ENCODE measurements around the gene TSPAN11. TPM values are rescaled to one million over a fixed set of nuclear protein-coding genes. Genes with fewer than 3 reads are reported as not detected.

The TSPAN11 gene
- total and polyA plus RNA-seq, 2 donors (not counting 1 experiment from before 2014, with no cell fraction given), result not detected

- no peaks in the 10 kb centered on the region for H3K9me3 Mint-ChIP-seq (ENCODE audit: insufficient read depth)
- no peaks in the 10 kb centered on the region for H3K79me2 ChIP-seq (ENCODE audit: control insufficient read depth, insufficient read depth, low read length)
- intact Hi-C loops (cut with micrococcal nuclease), result no loop called here
- DNase-seq, result no peak
- ChIA-PET POLR2A (no interaction called here), CTCF (interaction anchor here (1.6 kb wide), 1 partner anchor 9 kb away, joined by 3 read pairs; no protein-coding TSS in a partner anchor)
- H3K27me3 Mint-ChIP-seq, result no peaks in the 10 kb centered on the region
- no peak overlapping the region for H3K27ac Mint-ChIP-seq
- H3K4me3 Mint-ChIP-seq, result no peak overlapping the region
- no peaks in the 10 kb centered on the region for H4K20me1 ChIP-seq (ENCODE audit: control insufficient read depth, insufficient read depth, low read length, poor library complexity, severe bottlenecking)
- H3K4me2 ChIP-seq (replicated peaks; ENCODE audit: low read depth, low read length, poor library complexity, severe bottlenecking), result no peak overlapping the region
- no peaks in the 10 kb centered on the region for H3K4me1 Mint-ChIP-seq
- no peak for ATAC-seq (ENCODE audit: low read depth)
- no peak overlapping the region for H3K4me3 ChIP-seq (ENCODE audit: control extremely low read depth in 1 of 5, extremely low read depth in 1 of 5, insufficient read depth in 1 of 5, low read depth in 2 of 5, low read length in 4 of 5)
- no peak overlapping the region for H3K9ac ChIP-seq (ENCODE audit: low read length)
- WGBS (ENCODE audit: insufficient coverage), result 68% methylated on average over 9 of the region's 9 CpGs
- H3K27me3 ChIP-seq (replicated peaks in 1 of 4; ENCODE audit: control extremely low read depth in 1 of 4, control insufficient read depth in 3 of 4, insufficient read depth in 4 of 4, low read length in 3 of 4), result no peaks in the 10 kb centered on the region
- H3K9me3 ChIP-seq (ENCODE audit: control extremely low read depth in 1 of 3, control insufficient read depth in 2 of 3, insufficient read depth in 1 of 3, low read length in 2 of 3), result no peaks in the 10 kb centered on the region
- TF ChIP-seq EZH2 (IDR thresholded peaks at IDR 0.05; ENCODE audit: borderline replicate concordance, insufficient read depth, low read depth, low read length, poor library complexity, severe bottlenecking) (no peak), CTCF (IDR thresholded peaks at IDR 0.05) (no peak)
- H3K4me1 ChIP-seq (ENCODE audit: control insufficient read depth in 2 of 2, insufficient read depth in 2 of 2, low read length in 2 of 2), result no peaks in the 10 kb centered on the region
- no peak overlapping the region for H2AFZ ChIP-seq (ENCODE audit: insufficient read depth, low read depth, low read length, poor library complexity, severe bottlenecking)
- no peaks in the 10 kb centered on the region for H3K36me3 ChIP-seq (replicated peaks in 1 of 2; ENCODE audit: control extremely low read depth in 1 of 2, control insufficient read depth in 1 of 2, extremely low read depth in 1 of 2, insufficient read depth in 2 of 2, low read length in 1 of 2)
- H3K27ac ChIP-seq (ENCODE audit: low read length in 2 of 2), result no peak overlapping the region
Measured at GRCh38 chr12:30988646-30989286, 62.2 kb downstream of the TSPAN11 start.

DNA sequence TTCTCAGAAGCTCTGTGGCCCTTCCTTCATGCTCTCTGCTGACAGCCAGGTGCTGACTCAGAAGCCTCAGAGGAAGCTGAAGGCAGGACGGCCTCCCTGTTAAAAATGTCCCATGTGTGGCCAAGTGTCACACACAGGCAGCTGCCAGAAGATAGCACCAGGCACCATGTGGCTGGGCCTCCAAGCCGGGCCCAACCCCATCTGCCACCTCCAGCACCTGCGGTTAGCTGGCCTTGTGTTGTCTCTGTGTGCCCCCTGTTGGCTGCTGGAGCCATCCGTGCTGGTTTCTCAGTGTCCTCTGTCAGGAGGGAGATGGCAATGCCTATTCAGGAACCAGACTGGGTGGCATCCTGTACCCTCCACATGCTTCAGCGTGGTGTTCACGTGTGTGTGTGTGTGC lies 63.2 kb downstream of the TSPAN11 start:
- TF ChIP-seq EZH2 (IDR thresholded peaks at IDR 0.05; ENCODE audit: borderline replicate concordance, insufficient read depth, low read depth, low read length, poor library complexity, severe bottlenecking) (no peak), CTCF (IDR thresholded peaks at IDR 0.05) (no peak)
- intact Hi-C loops (cut with micrococcal nuclease), result no loop called here
- Mint-ChIP-seq H3K27me3 (no peaks in the 10 kb centered on the region), H3K4me3 (no peak overlapping the region), H3K9me3 (ENCODE audit: insufficient read depth) (no peaks in the 10 kb centered on the region), H3K27ac (no peak overlapping the region), H3K4me1 (no peaks in the 10 kb centered on the region)
- no peaks in the 10 kb centered on the region for H3K27me3 ChIP-seq (replicated peaks in 1 of 4; ENCODE audit: control extremely low read depth in 1 of 4, control insufficient read depth in 3 of 4, insufficient read depth in 4 of 4, low read length in 3 of 4)
- 43% methylated on average over 6 of the region's 6 CpGs for WGBS (ENCODE audit: insufficient coverage)
- no peaks in the 10 kb centered on the region for H3K4me1 ChIP-seq (ENCODE audit: control insufficient read depth in 2 of 2, insufficient read depth in 2 of 2, low read length in 2 of 2)
- no peaks in the 10 kb centered on the region for H3K9me3 ChIP-seq (ENCODE audit: control extremely low read depth in 1 of 3, control insufficient read depth in 2 of 3, insufficient read depth in 1 of 3, low read length in 2 of 3)
- ATAC-seq (ENCODE audit: low read depth), result no peak
- no peak overlapping the region for H3K27ac ChIP-seq (ENCODE audit: low read length in 2 of 2)
- no peak overlapping the region for H3K4me3 ChIP-seq (ENCODE audit: control extremely low read depth in 1 of 5, extremely low read depth in 1 of 5, insufficient read depth in 1 of 5, low read depth in 2 of 5, low read length in 4 of 5)
- no peak for DNase-seq
- no peaks in the 10 kb centered on the region for H4K20me1 ChIP-seq (ENCODE audit: control insufficient read depth, insufficient read depth, low read length, poor library complexity, severe bottlenecking)
- POLR2A ChIA-PET, result interaction anchor here (0.6 kb wide), 1 partner anchor 350 kb away, joined by 3 read pairs; no protein-coding TSS in a partner anchor
- H2AFZ ChIP-seq (ENCODE audit: insufficient read depth, low read depth, low read length, poor library complexity, severe bottlenecking), result no peak overlapping the region
- H3K4me2 ChIP-seq (replicated peaks; ENCODE audit: low read depth, low read length, poor library complexity, severe bottlenecking), result no peak overlapping the region
- CTCF ChIA-PET, result interaction anchor here (1.3 to 1.6 kb wide), 2 partner anchors 10 to 143 kb away, joined by 3 read pairs; no protein-coding TSS in a partner anchor
- no peak overlapping the region for H3K9ac ChIP-seq (ENCODE audit: low read length)
- H3K79me2 ChIP-seq (ENCODE audit: control insufficient read depth, insufficient read depth, low read length), result no peaks in the 10 kb centered on the region
- no peaks in the 10 kb centered on the region for H3K36me3 ChIP-seq (replicated peaks in 1 of 2; ENCODE audit: control extremely low read depth in 1 of 2, control insufficient read depth in 1 of 2, extremely low read depth in 1 of 2, insufficient read depth in 2 of 2, low read length in 1 of 2)
